Ovary (tissue), 9 donors: ENCODE measurements around the gene ZNF710. TPM values are rescaled to one million over a fixed set of nuclear protein-coding genes. Genes with fewer than 3 reads are reported as not detected.
A peak's percentile ranks its signal among the peaks of the same experiment; 100 is the strongest.

Experiments used
- DNase-seq, 5 donors: peaks; one replicate each; pipeline ENCODE4 v3.0.0-alpha.2; 2019 to 2020
- H3K27ac ChIP-seq, 2 donors: fragments of 200-600 bp; one replicate each; pipeline versions ENCODE4 v1.5.1 to v1.8.0; 2019 to 2022
- H3K27me3 ChIP-seq: fragments of 200-600 bp; one replicate; pipeline ENCODE4 v1.8.0; 2022
- H3K36me3 ChIP-seq: fragments of 200-600 bp; sonication (generic); one replicate; pipeline ENCODE4 v1.5.1; 2019
- H3K4me1 ChIP-seq: one replicate; pipeline ENCODE4 v1.8.1; 2013; ENCODE audit warnings: mild to moderate bottlenecking, moderate library complexity; ENCODE audit not compliant: insufficient read depth
- H3K4me3 ChIP-seq: fragments of 200-600 bp; sonication (generic); one replicate; pipeline ENCODE4 v1.5.1; 2017
- H3K9me3 ChIP-seq, 2 donors: fragments of 200-600 bp in 1 of 2; sonication (generic) in 1 of 2; one replicate each; pipeline versions ENCODE4 v1.5.1 to v1.8.1; 2013 to 2019; ENCODE audit warnings: mild to moderate bottlenecking in 1 of 2, moderate library complexity in 1 of 2
- CTCF ChIP-seq, 3 donors: fragments of 450-650 bp in 2 of 3; fragments of 200-600 bp in 1 of 3; IDR thresholded peaks; one replicate each; pipeline versions ENCODE4 v1.5.1 to v1.8.0; 2016 to 2022; ENCODE audit warnings: antibody characterized with exemption in 3 of 3, mild to moderate bottlenecking in 1 of 3
- EP300 ChIP-seq: sonication (generic); formaldehyde crosslinking; IDR thresholded peaks from one replicate; pipeline ENCODE4 v1.6.1; 2017; ENCODE audit warnings: antibody characterized with exemption
- POLR2A ChIP-seq: fragments of 450-650 bp; IDR thresholded peaks from one replicate; pipeline ENCODE4 v1.6.1; 2017; ENCODE audit warnings: antibody characterized with exemption, mild to moderate bottlenecking, moderate library complexity
- WGBS, 3 donors: extraction: QIAGEN DNeasy Blood & Tissue Kit in 1 of 3; methylation state at CpG; one replicate each; pipeline versions ENCODE4 v1.1.5 to v1.1.7; 2013 to 2017; 5-methylcytosine and 5-hydroxymethylcytosine counted together
- intact Hi-C, 4 donors: fragments of 100-400 bp; cut with DNase I; formaldehyde crosslinking; loops; one replicate each; pipeline versions ENCODE4 v1.11.0 to v1.15.1; 2022 to 2023
- polyA plus RNA-seq, 2 donors: library from polyadenylated mRNA; stranded (reverse); fragments of 200-250 nt in 1 of 2; fragments of 350-450 nt in 1 of 2; fragmentation: Illumina TruSeq in 1 of 2; extraction: RNeasy Lipid Tissue Mini Kit (QIAGEN cat#74804) in 1 of 2; gene quantifications; one replicate each; pipeline ENCODE4 v1.2.3, GENCODE V29; 2013 to 2014
- total RNA-seq, 7 donors: library from RNA; depleted of rRNA in 2 of 7; stranded (reverse); fragments of >200 nt in 2 of 7; fragmentation: NEBNext Ultra II Directional in 3 of 7; extraction: Animal tissue kit (Norgen Biotek cat#: 25700) in 3 of 7; gene quantifications; one replicate each; pipeline versions ENCODE4 v1.1.0 to v1.2.4, GENCODE V29; 2016 to 2023
- donor health status: DM: no; HTN: no; CAD: no; lungs with moderate emphysema.
- donor health status: DM: no; HTN: no; CAD: no.
- donor health status: Bipolar disorder and iron deficiency.
- donor health status: DM: yes; HTN: yes; CAD: no.
- donor health status: DM: no; HTN: no; CAD: no.
- donor health status: DM: yes; HTN: yes; CAD: no.

Gene ZNF710
- total and polyA plus RNA-seq, 9 donors = 6.8 to 19.7 (median 14.4) TPM

- intact Hi-C loops = no loop called here
- 67 to 76% (median 75%) methylated on average over 21 of the region's 21 CpGs for WGBS, 3 donors
- no peak overlapping the region for H3K4me3 ChIP-seq
- DNase-seq = no peak
- H3K27ac ChIP-seq = no peak overlapping the region
- no peaks in the 10 kb centered on the region for H3K27me3 ChIP-seq
- no peaks in the 10 kb centered on the region for H3K9me3 ChIP-seq
- no peaks in the 10 kb centered on the region for H3K36me3 ChIP-seq
- H3K4me1 ChIP-seq = peaks cover 2% of the 10 kb centered on the region
- TF ChIP-seq CTCF (IDR thresholded peaks at IDR 0.05) = no peak
- TF ChIP-seq EP300 = no peak
- no peak for TF ChIP-seq POLR2A
These were observed 58.3 kb downstream of the ZNF710 start for GRCh38 chr15:90059208-90059985.

- peaks cover 8% of the 10 kb centered on the region for H3K4me1 ChIP-seq
These were observed 59.7 kb downstream of the ZNF710 start for GRCh38 chr15:90060797-90061196.

GRCh38 chr15:90062023-90062442 is 60.9 kb downstream of the ZNF710 start:
- intact Hi-C loops = loop anchor here in 1 of 4 donors (10.0 kb wide), 2 partner anchors 67 to 167 kb away; partner anchors contain the start of gene AP3S2
- H3K4me1 ChIP-seq = peaks cover 8% of the 10 kb centered on the region
- no peaks in the 10 kb centered on the region for H3K36me3 ChIP-seq
- no peak overlapping the region for H3K27ac ChIP-seq
- H3K9me3 ChIP-seq = no peaks in the 10 kb centered on the region
- H3K4me3 ChIP-seq = no peak overlapping the region
- 47 to 53% (median 50%) methylated on average over 8 of the region's 8 CpGs for WGBS, 3 donors
- peak; percentile 61 to 74 (median 65) for DNase-seq
- TF ChIP-seq POLR2A (no peak), CTCF (IDR thresholded peaks at IDR 0.05) (no peak), EP300 (no peak)
- H3K27me3 ChIP-seq = no peaks in the 10 kb centered on the region

More at GRCh38 chr15:90060797-90061196, 59.7 kb downstream of the ZNF710 start:
- 61 to 77% (median 67%) methylated on average over 3 of the region's 3 CpGs for WGBS, 3 donors
- H3K36me3 ChIP-seq = no peaks in the 10 kb centered on the region
- H3K27ac ChIP-seq = no peak overlapping the region
- H3K9me3 ChIP-seq = no peaks in the 10 kb centered on the region
- H3K4me3 ChIP-seq = no peak overlapping the region
- no peaks in the 10 kb centered on the region for H3K27me3 ChIP-seq
- intact Hi-C loops = loop anchor here in 1 of 4 donors (10.0 kb wide), 2 partner anchors 66 to 166 kb away; partner anchors contain the start of gene AP3S2
- DNase-seq = no peak
- TF ChIP-seq CTCF (IDR thresholded peaks at IDR 0.05) = no peak
- no peak for TF ChIP-seq POLR2A
- TF ChIP-seq EP300 = no peak

- H3K27me3 ChIP-seq = no peaks in the 10 kb centered on the region
- no peak overlapping the region for H3K27ac ChIP-seq
- H3K4me1 ChIP-seq = peaks cover 8% of the 10 kb centered on the region
- 77 to 80% (median 78%) methylated on average over 16 of the region's 16 CpGs for WGBS, 3 donors
- H3K36me3 ChIP-seq = no peaks in the 10 kb centered on the region
- H3K4me3 ChIP-seq = no peak overlapping the region
- no peak for DNase-seq
- no peaks in the 10 kb centered on the region for H3K9me3 ChIP-seq
- no peak for TF ChIP-seq CTCF (IDR thresholded peaks at IDR 0.05)
- no peak for TF ChIP-seq POLR2A
- TF ChIP-seq EP300 = no peak
- intact Hi-C loops = loop anchor here in 1 of 4 donors (10.0 kb wide), 2 partner anchors 68 to 168 kb away; partner anchors contain the start of gene AP3S2
These were observed 61.4 kb downstream of the ZNF710 start for GRCh38 chr15:90062462-90062932.
